SK-N-SH treated with all-trans-retinoic acid at 6 μM for 48 hours (cell line): ENCODE results near the gene SPATS2L.
A peak's percentile ranks its signal among the peaks of the same experiment; 100 is the strongest.
"Not testable (repeated sequence)": the region's sequence is repeated elsewhere in the genome, so short reads cannot be mapped to it uniquely, and the experiment has no call there.

Experiments
- ARNTL ChIP-seq: fragments of 450-650 bp; formaldehyde crosslinking; IDR thresholded peaks from 2 replicates; pipeline ENCODE4 v1.5.0; 2020; ENCODE audit warnings: low read depth, mild to moderate bottlenecking, moderate library complexity, borderline replicate concordance
- CREB5 ChIP-seq: fragments of 250-450 bp; sonication (Bioruptor Pico); IDR thresholded peaks from 2 replicates; pipeline ENCODE4 v1.5.1; 2020; ENCODE audit warnings: low read depth, mild to moderate bottlenecking, moderate library complexity
- GLIS3 ChIP-seq: fragments of 250-450 bp; sonication (Bioruptor Pico); IDR thresholded peaks from 2 replicates; pipeline ENCODE4 v1.5.0; 2020; ENCODE audit warnings: mild to moderate bottlenecking, moderate library complexity
- RARB ChIP-seq: fragments of 250-450 bp; sonication (Bioruptor Pico); IDR thresholded peaks from 2 replicates; pipeline ENCODE4 v1.8.0; 2021; ENCODE audit warnings: mild to moderate bottlenecking, moderate library complexity
- TOX ChIP-seq: fragments of 250-450 bp; sonication (Bioruptor Pico); IDR thresholded peaks from 2 replicates; pipeline ENCODE4 v1.8.0; 2021; ENCODE audit warnings: mild to moderate bottlenecking, moderate library complexity, borderline replicate concordance
- ZC3H10 ChIP-seq: fragments of 250-450 bp; sonication (Bioruptor Pico); IDR thresholded peaks from 2 replicates; pipeline ENCODE4 v1.5.1; 2021; ENCODE audit warnings: mild to moderate bottlenecking, moderate library complexity
- ZFP30 ChIP-seq: fragments of 450-650 bp; formaldehyde crosslinking; IDR thresholded peaks from 2 replicates; pipeline ENCODE4 v1.5.0; 2022; ENCODE audit warnings: mild to moderate bottlenecking, moderate library complexity
- ZNF565 ChIP-seq: fragments of 450-650 bp; formaldehyde crosslinking; conservative IDR thresholded peaks from 2 replicates; pipeline ENCODE4 v1.5.0; 2020; ENCODE audit warnings: low read depth, mild to moderate bottlenecking, moderate library complexity
- ZNF70 ChIP-seq: fragments of 450-650 bp; formaldehyde crosslinking; IDR thresholded peaks from 2 replicates; pipeline ENCODE4 v1.5.0; 2020; ENCODE audit warnings: mild to moderate bottlenecking, moderate library complexity
- ZNF8 ChIP-seq: fragments of 450-650 bp; formaldehyde crosslinking; IDR thresholded peaks from 2 replicates; pipeline ENCODE4 v1.5.0; 2020; ENCODE audit warnings: mild to moderate bottlenecking, moderate library complexity
- TF ChIP-seq, protein P1 (sequence below): fragments of 250-450 bp; sonication (Bioruptor Pico); IDR thresholded peaks from 2 replicates; pipeline ENCODE4 v1.5.0; 2020; ENCODE audit warnings: mild to moderate bottlenecking, moderate library complexity
- TF ChIP-seq, protein P2 (sequence below): fragments of 250-450 bp; sonication (Bioruptor Pico); IDR thresholded peaks from 2 replicates; pipeline ENCODE4 v1.5.1; 2021; ENCODE audit warnings: mild to moderate bottlenecking, moderate library complexity
- TF ChIP-seq, protein P3 (sequence below): fragments of 250-450 bp; sonication (Bioruptor Pico); IDR thresholded peaks from 2 replicates; pipeline ENCODE4 v1.8.0; 2020; ENCODE audit warnings: mild to moderate bottlenecking, moderate library complexity, borderline replicate concordance

GRCh38 chr2:200344202-200344601, 37.7 kb downstream of the SPATS2L start:
- TF ChIP-seq RARB (CRISPR knock-in tag); ZC3H10; CREB5 (CRISPR knock-in tag); ZNF565 (CRISPR knock-in tag); ZFP30; GLIS3; ARNTL (CRISPR knock-in tag); TOX (CRISPR knock-in tag): not testable (repeated sequence)
- TF ChIP-seq, protein P1, sequence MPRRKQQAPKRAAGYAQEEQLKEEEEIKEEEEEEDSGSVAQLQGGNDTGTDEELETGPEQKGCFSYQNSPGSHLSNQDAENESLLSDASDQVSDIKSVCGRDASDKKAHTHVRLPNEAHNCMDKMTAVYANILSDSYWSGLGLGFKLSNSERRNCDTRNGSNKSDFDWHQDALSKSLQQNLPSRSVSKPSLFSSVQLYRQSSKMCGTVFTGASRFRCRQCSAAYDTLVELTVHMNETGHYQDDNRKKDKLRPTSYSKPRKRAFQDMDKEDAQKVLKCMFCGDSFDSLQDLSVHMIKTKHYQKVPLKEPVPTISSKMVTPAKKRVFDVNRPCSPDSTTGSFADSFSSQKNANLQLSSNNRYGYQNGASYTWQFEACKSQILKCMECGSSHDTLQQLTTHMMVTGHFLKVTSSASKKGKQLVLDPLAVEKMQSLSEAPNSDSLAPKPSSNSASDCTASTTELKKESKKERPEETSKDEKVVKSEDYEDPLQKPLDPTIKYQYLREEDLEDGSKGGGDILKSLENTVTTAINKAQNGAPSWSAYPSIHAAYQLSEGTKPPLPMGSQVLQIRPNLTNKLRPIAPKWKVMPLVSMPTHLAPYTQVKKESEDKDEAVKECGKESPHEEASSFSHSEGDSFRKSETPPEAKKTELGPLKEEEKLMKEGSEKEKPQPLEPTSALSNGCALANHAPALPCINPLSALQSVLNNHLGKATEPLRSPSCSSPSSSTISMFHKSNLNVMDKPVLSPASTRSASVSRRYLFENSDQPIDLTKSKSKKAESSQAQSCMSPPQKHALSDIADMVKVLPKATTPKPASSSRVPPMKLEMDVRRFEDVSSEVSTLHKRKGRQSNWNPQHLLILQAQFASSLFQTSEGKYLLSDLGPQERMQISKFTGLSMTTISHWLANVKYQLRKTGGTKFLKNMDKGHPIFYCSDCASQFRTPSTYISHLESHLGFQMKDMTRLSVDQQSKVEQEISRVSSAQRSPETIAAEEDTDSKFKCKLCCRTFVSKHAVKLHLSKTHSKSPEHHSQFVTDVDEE = not testable (repeated sequence)
- peak; percentile 27; the same call in 1 of the 2 replicates for TF ChIP-seq ZNF8 (CRISPR knock-in tag)
- TF ChIP-seq, protein P2, sequence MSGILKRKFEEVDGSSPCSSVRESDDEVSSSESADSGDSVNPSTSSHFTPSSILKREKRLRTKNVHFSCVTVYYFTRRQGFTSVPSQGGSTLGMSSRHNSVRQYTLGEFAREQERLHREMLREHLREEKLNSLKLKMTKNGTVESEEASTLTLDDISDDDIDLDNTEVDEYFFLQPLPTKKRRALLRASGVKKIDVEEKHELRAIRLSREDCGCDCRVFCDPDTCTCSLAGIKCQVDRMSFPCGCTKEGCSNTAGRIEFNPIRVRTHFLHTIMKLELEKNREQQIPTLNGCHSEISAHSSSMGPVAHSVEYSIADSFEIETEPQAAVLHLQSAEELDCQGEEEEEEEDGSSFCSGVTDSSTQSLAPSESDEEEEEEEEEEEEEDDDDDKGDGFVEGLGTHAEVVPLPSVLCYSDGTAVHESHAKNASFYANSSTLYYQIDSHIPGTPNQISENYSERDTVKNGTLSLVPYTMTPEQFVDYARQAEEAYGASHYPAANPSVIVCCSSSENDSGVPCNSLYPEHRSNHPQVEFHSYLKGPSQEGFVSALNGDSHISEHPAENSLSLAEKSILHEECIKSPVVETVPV (CRISPR knock-in tag) = not testable (repeated sequence)
- TF ChIP-seq, protein P3, sequence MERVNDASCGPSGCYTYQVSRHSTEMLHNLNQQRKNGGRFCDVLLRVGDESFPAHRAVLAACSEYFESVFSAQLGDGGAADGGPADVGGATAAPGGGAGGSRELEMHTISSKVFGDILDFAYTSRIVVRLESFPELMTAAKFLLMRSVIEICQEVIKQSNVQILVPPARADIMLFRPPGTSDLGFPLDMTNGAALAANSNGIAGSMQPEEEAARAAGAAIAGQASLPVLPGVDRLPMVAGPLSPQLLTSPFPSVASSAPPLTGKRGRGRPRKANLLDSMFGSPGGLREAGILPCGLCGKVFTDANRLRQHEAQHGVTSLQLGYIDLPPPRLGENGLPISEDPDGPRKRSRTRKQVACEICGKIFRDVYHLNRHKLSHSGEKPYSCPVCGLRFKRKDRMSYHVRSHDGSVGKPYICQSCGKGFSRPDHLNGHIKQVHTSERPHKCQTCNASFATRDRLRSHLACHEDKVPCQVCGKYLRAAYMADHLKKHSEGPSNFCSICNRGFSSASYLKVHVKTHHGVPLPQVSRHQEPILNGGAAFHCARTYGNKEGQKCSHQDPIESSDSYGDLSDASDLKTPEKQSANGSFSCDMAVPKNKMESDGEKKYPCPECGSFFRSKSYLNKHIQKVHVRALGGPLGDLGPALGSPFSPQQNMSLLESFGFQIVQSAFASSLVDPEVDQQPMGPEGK (CRISPR knock-in tag) = not testable (repeated sequence)
- 0 out of 2 replicates have a peak, but pooled peaks have one; percentile 17 for TF ChIP-seq ZNF70 (CRISPR knock-in tag)
